COLO668 (cell line): ENCODE data around the gene TEC.
"Not testable (repeated sequence)": the region's sequence is repeated elsewhere in the genome, so short reads cannot be mapped to it uniquely, and the experiment has no call there.

Experiments
- DNase-seq: peaks from one replicate; lab custom pipeline; 2025; ENCODE audit not compliant: unreplicated experiment; lab: John Stamatoyannopoulos, UW

The TEC gene

GRCh38 chr4:48268956-48269860 lies at the start of gene TEC:
TSS of gene TEC (minus strand) at chr4:48269838. CDS start at chr4:48228614, 41,224 bp downstream.
- peak; percentile 47 for DNase-seq

- DNase-seq, result peak; percentile 30
Measured at GRCh38 chr4:48315728-48316630, 46.3 kb upstream of the TEC start.

DNA sequence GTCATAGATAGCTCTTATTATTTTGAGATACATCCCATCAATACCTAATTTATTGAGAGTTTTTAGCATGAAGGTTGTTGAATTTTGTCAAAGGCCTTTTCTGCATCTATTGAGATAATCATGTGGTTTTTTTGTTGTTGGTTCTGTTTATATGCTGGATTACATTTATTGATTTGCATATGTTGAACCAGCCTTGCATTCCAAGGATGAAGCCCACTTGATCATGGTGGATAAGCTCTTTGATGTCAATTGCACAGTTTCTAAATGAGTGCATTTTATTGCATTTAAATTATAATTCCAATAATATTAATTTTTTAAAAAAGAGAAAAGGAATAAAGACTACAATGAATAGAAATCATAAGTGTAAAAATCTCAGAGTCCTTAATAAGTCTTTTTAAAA lies 45.1 kb upstream of the TEC start:
- DNase-seq, result not testable (repeated sequence)

- no peak for DNase-seq
Measured at GRCh38 chr4:48311896-48312295, 42.3 kb upstream of the TEC start.

DNA sequence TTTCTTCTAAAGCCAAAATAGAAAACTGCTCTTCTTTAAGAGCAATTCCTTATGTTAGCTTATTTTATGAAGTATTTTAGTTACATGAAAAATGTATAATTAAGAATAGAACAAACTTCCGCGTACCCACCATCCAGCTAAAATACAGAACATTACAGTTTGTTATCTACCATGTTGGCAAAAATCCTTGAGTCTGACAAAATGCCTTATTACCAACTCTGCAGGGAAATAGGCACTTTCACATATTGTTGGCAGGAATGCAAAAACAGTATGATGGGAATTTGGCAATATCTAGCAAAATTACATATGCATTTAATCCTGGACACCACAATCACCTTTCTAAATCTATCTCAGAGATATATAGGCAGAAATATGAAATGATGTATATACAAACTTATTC lies 39.3 kb upstream of the TEC start:
- DNase-seq, result no peak

- DNase-seq, result no peak
Measured at GRCh38 chr4:48307528-48307927, 37.9 kb upstream of the TEC start.

DNA sequence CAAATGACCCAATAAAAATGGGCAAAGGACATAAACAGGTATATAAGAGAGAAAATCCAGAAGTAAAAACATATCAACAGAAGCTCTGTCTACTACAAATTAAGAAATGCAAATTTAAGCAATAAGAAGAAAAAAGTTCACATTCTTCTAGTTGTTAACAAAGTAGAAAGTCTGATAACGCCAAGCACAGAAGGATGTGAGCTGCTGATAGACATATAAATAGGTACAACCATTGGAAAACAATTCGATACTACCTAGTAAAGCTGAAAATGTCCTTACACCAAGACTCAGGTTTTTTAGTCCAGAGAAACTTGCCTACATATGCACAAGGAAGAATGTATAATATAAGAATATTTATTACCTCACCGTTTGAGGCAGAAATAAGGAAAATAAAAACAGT lies 35.9 kb upstream of the TEC start:
- DNase-seq, result no peak

GRCh38 chr4:48300004-48300403 lies 30.4 kb upstream of the TEC start:
- no peak for DNase-seq

- DNase-seq, result no peak
Measured at GRCh38 chr4:48299560-48299959, 29.9 kb upstream of the TEC start.

GRCh38 chr4:48297256-48297846 lies 27.7 kb upstream of the TEC start:
- no peak for DNase-seq

- DNase-seq, result no peak
Measured at GRCh38 chr4:48296365-48296764, 26.7 kb upstream of the TEC start.

DNA sequence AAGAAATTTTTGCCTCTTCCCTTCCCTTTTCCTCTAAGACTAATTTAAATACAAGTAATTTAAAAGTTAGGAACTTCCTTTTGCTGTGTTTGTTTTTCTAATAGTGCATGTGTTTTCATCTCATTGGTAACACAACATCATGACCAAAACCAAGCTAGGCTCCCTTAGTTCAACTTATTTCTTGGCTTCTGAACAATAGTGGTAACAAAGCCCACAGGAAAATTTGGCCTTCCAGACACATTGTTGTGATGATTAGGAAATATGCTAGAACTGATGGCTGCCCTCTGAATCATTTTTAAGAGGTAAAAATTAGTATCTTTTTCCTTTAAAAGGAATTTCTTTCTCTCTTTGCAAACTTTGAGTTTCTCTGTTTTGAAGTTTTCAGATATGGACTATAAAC lies 25.5 kb upstream of the TEC start:
- DNase-seq, result no peak

GRCh38 chr4:48292218-48292790 lies 22.7 kb upstream of the TEC start:
- DNase-seq, result not testable (repeated sequence)

GRCh38 chr4:48290146-48290772 lies 20.6 kb upstream of the TEC start:
- DNase-seq, result peak; percentile 24

DNA sequence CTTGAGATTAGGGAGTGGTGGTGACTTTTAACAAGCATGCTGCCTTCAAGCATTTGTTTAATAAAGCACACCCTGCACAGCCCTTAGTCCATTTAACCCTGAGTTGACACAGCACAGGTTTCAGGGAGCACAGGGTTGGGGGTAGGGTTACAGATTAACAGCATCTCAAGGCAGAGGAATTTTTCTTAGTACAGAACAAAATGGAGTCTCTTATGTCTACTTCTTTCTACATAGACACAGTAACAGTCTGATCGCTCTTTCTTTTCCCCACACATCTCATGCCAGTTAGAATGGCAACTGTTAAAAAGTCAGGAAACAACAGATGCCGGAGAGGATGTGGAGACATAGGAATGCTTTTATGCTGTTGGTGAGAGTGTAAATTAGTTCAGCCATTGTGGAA lies 16.4 kb upstream of the TEC start:
- not testable (repeated sequence) for DNase-seq

- DNase-seq, result not testable (repeated sequence)
Measured at GRCh38 chr4:48285640-48286039, 16.0 kb upstream of the TEC start.

GRCh38 chr4:48275686-48276085 lies 6.0 kb upstream of the TEC start:
- no peak for DNase-seq

DNA sequence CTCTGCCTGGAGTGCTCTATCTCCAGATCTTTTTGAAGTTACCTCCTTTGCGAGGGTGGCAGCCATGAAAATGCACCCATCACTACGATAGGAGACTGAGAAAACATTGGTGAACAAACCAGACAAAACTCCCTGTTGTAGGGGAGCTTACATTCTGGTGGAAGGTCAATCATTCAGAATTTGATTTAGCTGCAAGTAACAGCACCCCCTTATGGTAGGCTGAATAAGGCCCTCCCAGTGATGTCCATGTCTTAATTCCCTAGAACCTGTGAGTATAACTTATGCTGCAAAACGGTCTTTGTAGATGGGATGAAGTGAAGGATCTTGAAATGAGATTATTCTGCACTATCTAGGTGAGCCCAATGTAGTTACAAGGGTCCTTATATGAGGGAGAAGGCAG lies 5.6 kb upstream of the TEC start:
- peak; percentile 12 for DNase-seq

- no peak for DNase-seq
Measured at GRCh38 chr4:48271626-48272025, 2.0 kb upstream of the TEC start.

DNA sequence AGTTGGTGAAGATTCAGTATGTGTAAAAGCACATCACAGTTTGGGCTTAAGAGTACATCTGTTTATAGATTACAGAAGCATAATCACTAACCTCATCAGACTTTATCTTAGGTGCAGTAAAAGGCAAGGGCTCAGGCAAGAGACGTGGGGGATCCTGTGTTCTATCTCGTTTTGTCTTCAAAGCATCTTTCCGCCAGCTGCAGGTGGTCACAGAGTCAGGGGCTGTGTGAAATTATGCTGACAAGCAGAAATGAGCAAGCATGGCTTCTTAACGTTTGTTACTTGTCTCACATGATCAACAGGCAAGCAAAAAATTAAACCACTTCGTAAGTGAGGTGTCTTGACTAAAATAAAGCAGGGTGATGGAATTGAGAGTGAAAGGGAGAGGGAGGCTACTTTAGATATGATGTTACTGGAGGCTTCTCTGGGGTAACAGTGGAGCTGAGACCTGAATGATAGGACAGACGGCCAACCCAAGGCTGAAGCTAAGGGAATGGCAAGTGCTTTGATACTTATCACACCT lies 1.4 kb upstream of the TEC start:
- no peak for DNase-seq
